K562 (cell line): ENCODE results near the gene ATRAID. TPM values are rescaled to one million over a fixed set of nuclear protein-coding genes. Genes with fewer than 3 reads are reported as not detected.

Experiments used
- ATAC-seq: fragments of 200-7000 bp; cut with Tn5 transposase; 3 replicates; pipeline ENCODE4 v1.9.1; 2020; ENCODE audit warnings: moderate library complexity
- BruUV-seq: library from RNA; stranded (reverse); fragments of 400-500 nt; replicated peaks from 2 replicates; lab custom pipeline; 2021; lab: Mats Ljungman, UMichigan
- CTCF ChIA-PET: fragments of 300-600 bp; formaldehyde crosslinking; extraction: SDS; loops from one replicate; lab custom pipeline; 2021; ENCODE audit warnings: low intra/inter-chr PET ratio; lab: Yijun Ruan, JAX
- POLR2A ChIA-PET: fragments of 300-600, 350-650 bp; sonication (Branson Sonifier 250); formaldehyde crosslinking; extraction: SDS; loops from one replicate; lab custom pipeline; 2021; ENCODE audit warnings: antibody characterized with exemption, inconsistent platforms; lab: Yijun Ruan, JAX
- DNase-seq, 4 experiments: peaks; one replicate each; pipeline versions ENCODE4 v3.0.0 to v3.0.0-alpha.2; 2011 to 2018; ENCODE audit warnings: low spot score in 3 of 4, mixed read lengths in 3 of 4; ENCODE audit errors: extremely low read depth in 1 of 4
- FAIRE-seq: peaks from 2 replicates; lab custom pipeline; 2011; peaks lifted over from hg19 to GRCh38; lab: Jason Lieb, UNC
- H2AFZ ChIP-seq: 2 replicates; pipeline ENCODE4 v1.6.0; 2011; ENCODE audit warnings: low read depth, low read length, control low read depth, inconsistent platforms
- H3K27ac ChIP-seq: fragments of 200-600 bp; 3 replicates; pipeline ENCODE4 v1.8.0; 2011; ENCODE audit warnings: low read depth, mild to moderate bottlenecking, control low read depth, inconsistent platforms, low read length, moderate library complexity, mixed read lengths; ENCODE audit errors: extremely low read depth
- H3K27me3 ChIP-seq, 2 experiments: fragments of 300-600 bp in 1 of 2; 2 replicates in 1 of 2; 3 replicates in 1 of 2; pipeline versions ENCODE4 v1.6.0 to v1.8.0; 2011; ENCODE audit warnings: inconsistent platforms in 2 of 2, low read length in 2 of 2, mild to moderate bottlenecking in 1 of 2, mixed read lengths in 1 of 2, moderate library complexity in 1 of 2; ENCODE audit not compliant: control insufficient read depth in 2 of 2, insufficient read depth in 2 of 2
- H3K36me3 ChIP-seq: fragments of 300-600 bp; 3 replicates; pipeline ENCODE4 v1.8.0; 2011; ENCODE audit warnings: mild to moderate bottlenecking, low read length, inconsistent platforms; ENCODE audit not compliant: control insufficient read depth, insufficient read depth
- H3K4me1 ChIP-seq, 2 experiments: fragments of 200-600 bp in 1 of 2; replicated peaks in 1 of 2; 2 replicates in 1 of 2; 3 replicates in 1 of 2; pipeline versions ENCODE4 v1.5.1 to v1.8.0; 2011; ENCODE audit warnings: inconsistent platforms in 2 of 2, low read length in 2 of 2, mild to moderate bottlenecking in 1 of 2, mixed read lengths in 1 of 2, moderate library complexity in 1 of 2; ENCODE audit not compliant: control insufficient read depth in 2 of 2, insufficient read depth in 2 of 2
- H3K4me2 ChIP-seq: 2 replicates; pipeline ENCODE4 v1.6.1; 2011; ENCODE audit warnings: low read length, control low read depth, inconsistent platforms, mixed read lengths; ENCODE audit not compliant: insufficient read depth
- H3K4me3 ChIP-seq: fragments of 200-600 bp; sonication (generic), shearing (Covaris generic); 2 replicates; pipeline ENCODE4 v1.5.1; 2016; ENCODE audit warnings: control low read depth, inconsistent platforms
- H3K79me2 ChIP-seq: fragments of 200-600 bp; 3 replicates; pipeline ENCODE4 v1.8.0; 2011; ENCODE audit warnings: low read length, inconsistent platforms; ENCODE audit not compliant: control insufficient read depth, insufficient read depth
- H3K9ac ChIP-seq, 2 experiments: 2 replicates each; pipeline versions ENCODE4 v1.6.0 to v1.6.1; 2011; ENCODE audit warnings: low read depth in 2 of 2, low read length in 2 of 2, control low read depth in 1 of 2, inconsistent platforms in 1 of 2, mild to moderate bottlenecking in 1 of 2, mixed read lengths in 1 of 2; ENCODE audit not compliant: insufficient read depth in 1 of 2
- H3K9me1 ChIP-seq: one replicate; pipeline ENCODE4 v1.6.0; 2011; ENCODE audit warnings: inconsistent platforms, mild to moderate bottlenecking, low read length, moderate library complexity; ENCODE audit not compliant: control insufficient read depth, insufficient read depth
- H3K9me3 ChIP-seq: replicated peaks from 2 replicates; pipeline ENCODE4 v1.5.1; 2011; ENCODE audit warnings: low read depth, low read length, inconsistent platforms; ENCODE audit not compliant: control insufficient read depth, insufficient read depth
- H4K20me1 ChIP-seq: replicated peaks from 2 replicates; pipeline ENCODE4 v1.6.1; 2011; ENCODE audit warnings: low read length, inconsistent platforms, mixed read lengths; ENCODE audit not compliant: control insufficient read depth, insufficient read depth
- CBX8 ChIP-seq: fragments of 200-600 bp; sonication (generic); IDR thresholded peaks from 2 replicates; pipeline ENCODE4 v1.6.1; 2012; ENCODE audit warnings: borderline replicate concordance, mixed run types, low read depth, mild to moderate bottlenecking, moderate library complexity, mixed read lengths, low read length, control low read depth, inconsistent platforms; ENCODE audit not compliant: poor library complexity, severe bottlenecking; ENCODE audit errors: extremely low read depth
- EHMT2 ChIP-seq: fragments of 450-650 bp; IDR thresholded peaks from 2 replicates; pipeline ENCODE4 v1.6.1; 2018; ENCODE audit warnings: antibody characterized with exemption
- ESRRB ChIP-seq: fragments of 250-450 bp; sonication (Bioruptor Pico); IDR thresholded peaks from 2 replicates; pipeline ENCODE4 v1.5.0; 2020; ENCODE audit warnings: mild to moderate bottlenecking, moderate library complexity, borderline replicate concordance
- ETV6 ChIP-seq, 3 experiments: fragments of 150-350 bp in 1 of 3; sonication (generic) in 1 of 3; formaldehyde crosslinking in 1 of 3; IDR thresholded peaks; 2 replicates each; pipeline versions ENCODE4 v1.6.1 to v1.8.0; 2014 to 2022; ENCODE audit warnings: borderline replicate concordance in 2 of 3, low read depth in 2 of 3, antibody characterized with exemption in 1 of 3, low read length in 1 of 3, mild to moderate bottlenecking in 1 of 3, missing genetic modification reagents in 1 of 3
- FOXO4 ChIP-seq: fragments of 450-650 bp; formaldehyde crosslinking; IDR thresholded peaks from 2 replicates; pipeline ENCODE4 v1.4.0; 2020; ENCODE audit warnings: mild to moderate bottlenecking, moderate library complexity
- IRF9 ChIP-seq: fragments of 450-650 bp; IDR thresholded peaks from 2 replicates; pipeline ENCODE4 v1.6.1; 2016; ENCODE audit warnings: missing biosample characterization, missing genetic modification characterization
- MXI1 ChIP-seq: IDR thresholded peaks from 2 replicates; pipeline ENCODE4 v1.6.1; 2011; ENCODE audit warnings: low read depth, mild to moderate bottlenecking, improper control_type of control experiment, low read length
- PATZ1 ChIP-seq: fragments of 250-450 bp; sonication (Bioruptor Pico); IDR thresholded peaks from 2 replicates; pipeline ENCODE4 v1.5.0; 2020; ENCODE audit warnings: mild to moderate bottlenecking, borderline replicate concordance
- RFX7 ChIP-seq: fragments of 250-450 bp; sonication (Bioruptor Pico); IDR thresholded peaks from 2 replicates; pipeline ENCODE4 v1.5.1; 2021; ENCODE audit warnings: mild to moderate bottlenecking
- RHOXF2B ChIP-seq: fragments of 250-450 bp; sonication (Bioruptor Pico); conservative IDR thresholded peaks from 2 replicates; pipeline ENCODE4 v1.5.1; 2021
- SIN3A ChIP-seq, 2 experiments: fragments of 150-350 bp in 1 of 2; IDR thresholded peaks; 2 replicates each; pipeline ENCODE4 v1.6.1; 2011 to 2016; ENCODE audit warnings: borderline replicate concordance in 2 of 2, low read depth in 2 of 2, low read length in 2 of 2, mild to moderate bottlenecking in 2 of 2, moderate library complexity in 2 of 2; ENCODE audit not compliant: control insufficient read depth in 1 of 2
- SREBF1 ChIP-seq: fragments of 150-350 bp; IDR thresholded peaks from 2 replicates; pipeline ENCODE4 v1.6.1; 2014; ENCODE audit warnings: antibody characterized with exemption, low read depth, low read length, borderline replicate concordance
- TBL1XR1 ChIP-seq, 2 experiments: IDR thresholded peaks; 2 replicates each; pipeline ENCODE4 v1.6.1; 2012; ENCODE audit warnings: improper control_type of control experiment in 2 of 2, low read length in 2 of 2, mild to moderate bottlenecking in 1 of 2
- WHSC1 ChIP-seq: IDR thresholded peaks from one replicate; pipeline ENCODE4 v1.6.1; 2012; ENCODE audit warnings: low read length, control low read depth, inconsistent platforms
- ZNF280B ChIP-seq: fragments of 250-450 bp; sonication (Bioruptor Pico); IDR thresholded peaks from 2 replicates; pipeline ENCODE4 v1.5.1; 2021; ENCODE audit warnings: mild to moderate bottlenecking
- ZNF707 ChIP-seq: fragments of 250-450 bp; sonication (Bioruptor Pico); conservative IDR thresholded peaks from 2 replicates; pipeline ENCODE4 v1.8.0; 2022; ENCODE audit warnings: inconsistent platforms, mild to moderate bottlenecking, moderate library complexity
- WGBS: fragments of 100-300 bp; shearing (Covaris generic); methylation state at CpG from one replicate; pipeline ENCODE4 v1.1.6; 2016; ENCODE audit warnings: low coverage, mixed read lengths; ENCODE audit not compliant: insufficient coverage; ENCODE audit errors: missing lambda C conversion rate; 5-methylcytosine and 5-hydroxymethylcytosine counted together
- in situ Hi-C: fragments of 300-500 bp; cut with MboI; formaldehyde crosslinking; loops from 4 replicates; pipeline ENCODE4 v1.15.0; 2018; ENCODE audit warnings: inconsistent platforms, mixed read lengths
- intact Hi-C: fragments of 100-400 bp; cut with micrococcal nuclease; formaldehyde crosslinking; loops from 2 replicates; pipeline ENCODE4 v1.14.2; 2022
- polyA plus RNA-seq, 8 experiments: library from polyadenylated mRNA; depleted of rRNA in 4 of 8; stranded (reverse) in 5 of 8; unstranded in 3 of 8; fragments of >200 nt; fragmentation: Nextera tagmentation in 2 of 8; fragmentation: Illumina TruSeq in 1 of 8; extraction: Ambion mirVana in 2 of 8; extraction: Trizol in 1 of 8; gene quantifications; 2 replicates each; pipeline versions ENCODE4 v1.2.1 to v1.2.3, GENCODE V29; 2011 to 2014; ENCODE audit warnings: inconsistent platforms in 1 of 8, missing spikeins in 1 of 8
- total RNA-seq, 7 experiments: library from RNA; depleted of rRNA in 6 of 7; stranded (reverse); fragments of >200 nt in 6 of 7; fragmentation: Illumina TruSeq in 2 of 7; extraction: Trizol in 2 of 7; gene quantifications; 2 replicates each; pipeline versions ENCODE4 v1.2.1 to v1.2.3, GENCODE V29; 2011 to 2021; ENCODE audit warnings: low replicate concordance in 1 of 7

ATRAID gene
- total and polyA plus RNA-seq, 9 of the 15 experiments (the other 6 are each of a cell fraction or from before 2014, with no cell fraction given) = 70.2 to 187 (median 108) TPM

- Histone ChIP-seq H3K4me2 (no peak overlapping the region), H3K9ac (no peak overlapping the region), H3K79me2 (no peaks in the 10 kb centered on the region), H3K4me3 (no peak overlapping the region), H3K36me3 (no peaks in the 10 kb centered on the region), H4K20me1 (no peaks in the 10 kb centered on the region), H2AFZ (no peak overlapping the region), H3K9me3 (no peaks in the 10 kb centered on the region), H3K27ac (no peak overlapping the region), H3K4me1 (peaks cover 3 to 6% of the 10 kb centered on the region in 2 experiments; a peak in 3 of 5 replicates), H3K27me3 (peaks cover 17 to 42% of the 10 kb centered on the region in 2 experiments; a peak in 4 of 5 replicates), H3K9me1 (no peaks in the 10 kb centered on the region)
- in situ Hi-C loops = no loop called here
- DNase-seq = no peak
- FAIRE-seq = no peak
- no TSS peak for BruUV-seq
- intact Hi-C loops = no loop called here
- ChIA-PET CTCF (no interaction called here), POLR2A (interaction anchor here (0.6 to 1.9 kb wide), 4 partner anchors 11 to 77 kb away, joined by 3 to 8 read pairs (median 4); no protein-coding TSS in a partner anchor)
- 8% methylated on average over 6 of the region's 8 CpGs for WGBS
- ATAC-seq = no peak
- TF ChIP-seq ETV6 (IDR thresholded peaks at IDR 0.05; ENCODE audit: borderline replicate concordance in 1 of 2, low read depth in 2 of 2, low read length in 1 of 2) (no peak), ETV6 (CRISPR knock-in tag; IDR thresholded peaks at IDR 0.05; ENCODE audit: borderline replicate concordance) (no peak), SREBF1 (no peak), RFX7 (CRISPR knock-in tag) (no peak), IRF9 (tag) (no peak), EHMT2 (no peak), SIN3A (IDR thresholded peaks at IDR 0.05; ENCODE audit: borderline replicate concordance in 2 of 2, control insufficient read depth in 1 of 2, low read depth in 2 of 2, low read length in 2 of 2) (no peak), WHSC1 (no peak), FOXO4 (CRISPR knock-in tag) (no peak), ESRRB (CRISPR knock-in tag) (no peak), RHOXF2B (CRISPR knock-in tag) (no peak), MXI1 (no peak), ZNF707 (CRISPR knock-in tag) (no peak), PATZ1 (no peak), ZNF280B (CRISPR knock-in tag) (no peak), CBX8 (no peak), TBL1XR1 (IDR thresholded peaks at IDR 0.05; ENCODE audit: low read length in 2 of 2) (no peak)
These were observed 36.5 kb upstream of the ATRAID start for GRCh38 chr2:27175330-27175729.
